Urinary bladder (tissue), 4 donors: Measurements from ENCODE around the gene LCT. TPM values are rescaled to one million over a fixed set of nuclear protein-coding genes. Genes with fewer than 3 reads are reported as not detected.

ENCODE experiments used
- DNase-seq: peaks from one replicate; pipeline ENCODE4 v3.0.0-alpha.2; 2015; ENCODE audit errors: extremely low spot score
- H3K27ac ChIP-seq: one replicate; pipeline ENCODE4 v1.5.1; 2013; ENCODE audit warnings: low read depth, mild to moderate bottlenecking, moderate library complexity
- H3K36me3 ChIP-seq: one replicate; pipeline ENCODE4 v1.6.1; 2013; ENCODE audit warnings: mild to moderate bottlenecking, moderate library complexity; ENCODE audit not compliant: insufficient read depth
- H3K4me1 ChIP-seq: one replicate; pipeline ENCODE4 v1.6.1; 2013; ENCODE audit warnings: mild to moderate bottlenecking, moderate library complexity; ENCODE audit not compliant: insufficient read depth
- H3K4me3 ChIP-seq: one replicate; pipeline ENCODE4 v1.5.1; 2013; ENCODE audit warnings: low read depth, low read length
- WGBS: extraction: QIAGEN DNeasy Blood & Tissue Kit; methylation state at CpG from one replicate; pipeline ENCODE4 v1.1.7; 2013; 5-methylcytosine and 5-hydroxymethylcytosine counted together
- polyA plus RNA-seq: library from polyadenylated mRNA; stranded (reverse); fragments of 200-250 nt; gene quantifications from one replicate; pipeline ENCODE4 v1.2.3, GENCODE V29; 2013
- small RNA-seq: library from RNA; depleted of rRNA; stranded (forward); fragments of <200 nt; gene quantifications from one replicate; pipeline ENCODE3, GENCODE V24; 2014
- total RNA-seq: library from RNA; depleted of rRNA; stranded (reverse); fragments of >200 nt; gene quantifications from one replicate; pipeline ENCODE4 v1.2.3, GENCODE V29; 2014
- donor health status: healthy with polysubstance abuse.
- donor health status: healthy.

Gene LCT
- total and polyA plus RNA-seq, 2 donors = not detected

DNA sequence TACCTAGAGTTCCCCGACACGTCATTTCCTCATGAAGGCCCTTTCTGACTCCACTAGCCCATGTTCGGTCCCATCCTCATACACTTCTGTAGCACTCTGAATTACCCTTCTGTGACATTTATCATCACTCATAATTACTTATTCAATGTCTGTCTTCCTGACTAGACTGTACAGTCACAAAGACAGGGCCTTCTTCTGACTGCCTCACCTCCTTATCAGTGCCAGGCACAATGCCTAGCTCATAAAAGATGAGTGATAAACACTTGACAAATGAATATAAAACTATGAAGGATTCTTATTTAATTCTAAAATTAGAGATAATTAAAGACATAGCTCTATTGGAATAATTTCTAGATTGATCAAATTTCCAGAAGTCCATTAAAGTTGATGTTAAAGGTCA, 96.8 kb downstream of the LCT start:
- H3K36me3 ChIP-seq = no peaks in the 10 kb centered on the region
- 87% methylated on average over 3 of the region's 3 CpGs for WGBS
- DNase-seq = no peak
- no peak overlapping the region for H3K4me3 ChIP-seq
- H3K4me1 ChIP-seq = no peaks in the 10 kb centered on the region
- no peak overlapping the region for H3K27ac ChIP-seq

Small RNAs within 50 kb of the gene (small RNA-seq; reads per million reads assigned to genes)
- gene RF00019 = not detected

Other genes with a start within 250 kb of the LCT start
- 107 TPM for gene UBXN4, start 95.3 kb downstream of the LCT start, total RNA-seq
- 46.6 TPM for gene UBXN4, start 95.3 kb downstream of the LCT start, polyA plus RNA-seq
- 28.2 TPM for gene MCM6, start 39.3 kb upstream of the LCT start, total RNA-seq
- 14.5 TPM for gene MCM6, start 39.3 kb upstream of the LCT start, polyA plus RNA-seq
- gene DARS1, start 148.4 kb upstream of the LCT start, total RNA-seq = 106 TPM
- 70.8 TPM for gene DARS1, start 148.4 kb upstream of the LCT start, polyA plus RNA-seq